HG03575 (cell line): ENCODE data around the gene MAGEB17.
"Not testable (repeated sequence)": the region's sequence is repeated elsewhere in the genome, so short reads cannot be mapped to it uniquely, and the experiment has no call there.

Experiments
- ATAC-seq: cut with Tn5 transposase; IDR thresholded peaks from one replicate; pipeline ENCODE4 v1.9.1; 2021; ENCODE audit not compliant: unreplicated experiment, insufficient number of reproducible peaks, low FRiP score; ENCODE audit errors: extremely low read depth

The MAGEB17 gene

GRCh38 chrX:16148896-16149295, 18.4 kb upstream of the MAGEB17 start:
- no peak for ATAC-seq

DNA sequence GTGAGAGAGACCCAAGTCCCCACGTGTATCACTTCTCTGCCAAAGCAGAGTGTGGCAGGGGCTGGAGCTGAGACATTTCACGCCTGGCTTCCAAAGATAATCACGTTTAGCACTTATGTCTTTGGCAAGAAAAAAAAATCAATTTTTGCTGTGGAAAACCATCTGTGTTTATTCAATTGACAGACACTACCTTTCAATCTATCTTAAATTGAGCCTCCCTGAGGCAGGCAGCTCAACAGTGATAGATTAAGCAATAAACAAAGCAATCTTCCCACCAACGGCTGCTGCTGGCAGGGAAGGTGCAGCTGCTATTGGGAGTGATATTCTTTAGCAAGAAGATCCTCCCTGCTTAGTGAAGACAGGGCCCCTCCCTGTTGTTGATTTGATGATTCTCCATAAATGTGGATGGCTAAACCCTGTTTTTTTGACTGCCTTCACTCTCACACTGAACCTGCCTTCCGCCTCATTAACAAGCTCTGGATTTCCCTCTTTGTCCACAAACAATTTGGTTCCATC, 11.6 kb upstream of the MAGEB17 start:
- no peak for ATAC-seq

- ATAC-seq, result no peak
These were observed 10.5 kb upstream of the MAGEB17 start for GRCh38 chrX:16156692-16157331.

DNA sequence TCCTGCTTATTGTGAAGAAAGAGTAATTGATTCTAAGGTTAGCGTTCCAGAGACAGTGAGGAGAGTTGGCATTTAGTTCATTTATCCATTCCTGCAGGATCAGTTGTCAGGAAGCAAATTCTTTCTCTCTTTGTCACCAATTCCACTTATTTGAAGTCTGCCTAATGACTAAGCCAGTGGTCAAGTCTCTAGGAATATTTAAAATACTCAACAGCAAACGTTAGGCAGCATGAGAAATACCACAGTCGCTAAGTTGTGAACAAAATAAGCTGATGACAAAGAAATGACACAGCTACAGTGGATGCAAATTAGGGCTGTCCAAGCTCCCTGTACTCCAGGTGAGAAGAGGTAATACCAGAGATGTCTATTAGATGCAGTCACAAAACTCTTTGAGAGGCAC, 6.6 kb upstream of the MAGEB17 start:
- no peak for ATAC-seq

GRCh38 chrX:16161173-16161572, 6.1 kb upstream of the MAGEB17 start:
- ATAC-seq, result not testable (repeated sequence)

- ATAC-seq, result no peak
These were observed 4.9 kb upstream of the MAGEB17 start for GRCh38 chrX:16162391-16162790.

DNA sequence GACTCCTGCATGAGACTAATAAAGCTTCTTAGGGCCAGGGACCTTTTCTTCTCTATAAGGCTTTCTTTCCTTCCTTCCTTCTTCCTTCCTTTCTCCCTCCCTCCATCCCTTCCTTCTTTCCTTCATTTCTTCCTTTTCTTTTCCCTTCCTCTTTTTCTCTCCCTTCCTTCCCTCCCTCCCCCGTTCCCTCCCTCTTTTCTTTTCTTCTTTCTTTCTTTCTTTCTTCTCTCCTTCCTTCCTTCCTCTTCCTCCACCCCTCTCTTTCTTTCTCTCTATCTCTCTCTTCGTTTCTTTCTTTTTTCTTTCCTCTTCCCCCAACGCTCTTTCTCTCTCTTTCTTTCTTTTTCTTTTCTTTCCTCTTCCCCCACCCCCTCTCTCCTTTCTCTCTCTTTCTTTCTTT, 2.5 kb upstream of the MAGEB17 start:
- ATAC-seq, result no peak

GRCh38 chrX:16171039-16171438, 3.8 kb downstream of the MAGEB17 start:
- ATAC-seq, result no peak

GRCh38 chrX:16171944-16172343, 4.7 kb downstream of the MAGEB17 start:
- no peak for ATAC-seq

DNA sequence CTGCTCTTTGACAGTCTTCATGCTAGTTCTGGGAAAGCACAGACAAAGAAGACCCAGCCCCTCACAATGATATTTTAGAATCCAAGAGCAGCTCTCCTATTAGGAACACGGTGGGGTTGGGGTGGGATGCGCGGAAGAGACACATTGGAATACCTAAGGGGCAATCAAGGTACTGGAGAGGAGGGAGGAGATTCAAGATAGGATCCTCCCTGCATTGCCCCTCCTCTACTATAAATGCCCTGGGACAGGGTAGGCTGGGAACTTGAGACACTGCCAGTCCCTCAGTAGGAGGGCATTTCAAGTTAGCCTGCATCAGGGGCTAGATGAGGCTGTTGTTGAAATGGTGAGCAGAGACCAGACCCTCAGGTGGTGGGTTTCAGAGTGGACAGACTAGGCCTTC, 5.1 kb downstream of the MAGEB17 start:
- no peak for ATAC-seq

DNA sequence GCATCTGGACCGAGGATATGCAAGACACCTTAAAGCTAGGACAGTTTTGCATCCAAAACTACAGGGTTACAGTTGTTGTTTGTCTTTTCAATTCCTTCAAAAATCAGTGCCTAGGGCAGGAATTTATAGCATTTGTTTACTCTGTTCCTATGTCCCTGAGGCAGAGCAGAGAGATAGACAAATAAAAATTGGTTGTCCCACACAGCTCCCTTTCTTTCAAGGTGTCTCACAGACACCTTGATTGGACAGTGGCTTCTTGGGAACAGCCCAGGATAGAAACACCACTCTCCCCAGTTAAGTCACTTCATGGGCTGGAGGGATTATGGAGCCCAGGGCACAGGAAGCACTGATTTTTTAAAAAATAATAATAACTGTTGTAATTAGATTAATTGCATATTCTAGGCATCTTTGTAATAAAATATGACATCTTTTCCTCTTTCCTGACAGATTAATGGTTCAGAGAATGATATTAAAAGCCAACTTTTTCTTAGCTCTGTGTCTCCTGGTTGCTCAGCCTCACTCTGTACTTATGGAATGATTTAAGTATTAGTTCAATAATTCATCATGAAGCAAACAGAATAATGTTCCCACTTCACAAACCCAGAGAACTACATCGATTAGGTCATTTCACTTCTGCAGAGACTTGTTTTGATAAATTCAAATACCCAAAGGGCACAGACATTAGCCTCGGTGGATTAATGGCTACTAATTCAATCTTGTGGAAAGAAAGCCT, 8.2 kb downstream of the MAGEB17 start:
- ATAC-seq, result no peak

GRCh38 chrX:16177260-16177659, 10.0 kb downstream of the MAGEB17 start:
- ATAC-seq, result no peak

- ATAC-seq, result not testable (repeated sequence)
These were observed 16.6 kb downstream of the MAGEB17 start for GRCh38 chrX:16183843-16184242.

DNA sequence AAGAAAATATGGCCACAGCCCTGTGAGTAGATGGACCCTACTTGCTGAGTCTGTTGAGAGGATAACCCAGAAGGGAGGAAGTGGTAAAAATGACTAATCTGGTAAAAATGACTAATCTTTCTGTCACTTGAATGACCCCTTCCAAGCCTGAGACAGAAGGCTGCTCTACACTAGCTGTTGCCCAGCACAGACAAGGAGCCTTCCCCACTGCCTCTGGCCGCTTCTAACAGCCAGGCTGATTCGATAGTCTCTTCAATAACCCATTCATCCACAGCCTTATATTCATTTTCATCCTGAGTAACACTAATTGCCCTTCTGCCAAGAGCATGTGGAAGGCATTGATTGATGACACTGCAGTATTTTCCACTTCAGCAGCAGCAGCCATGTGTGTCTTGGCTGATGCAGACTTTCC, 18.4 kb downstream of the MAGEB17 start:
- peak; percentile 92 for ATAC-seq

GRCh38 chrX:16186380-16187007, 19.2 kb downstream of the MAGEB17 start:
- ATAC-seq, result no peak

GRCh38 chrX:16187024-16187760, 19.9 kb downstream of the MAGEB17 start:
- ATAC-seq, result no peak

- ATAC-seq, result no peak
These were observed 21.4 kb downstream of the MAGEB17 start for GRCh38 chrX:16188687-16189086.

- ATAC-seq, result no peak
These were observed 24.3 kb downstream of the MAGEB17 start for GRCh38 chrX:16191605-16192004.

- no peak for ATAC-seq
These were observed 29.5 kb downstream of the MAGEB17 start for GRCh38 chrX:16196829-16197228.
